EH (cell line): Measurements from ENCODE around the gene PIGQ.

Source experiments
- DNase-seq: peaks from one replicate; pipeline ENCODE4 v3.0.0-alpha.2; 2015; ENCODE audit warnings: low read depth

Gene PIGQ

DNA sequence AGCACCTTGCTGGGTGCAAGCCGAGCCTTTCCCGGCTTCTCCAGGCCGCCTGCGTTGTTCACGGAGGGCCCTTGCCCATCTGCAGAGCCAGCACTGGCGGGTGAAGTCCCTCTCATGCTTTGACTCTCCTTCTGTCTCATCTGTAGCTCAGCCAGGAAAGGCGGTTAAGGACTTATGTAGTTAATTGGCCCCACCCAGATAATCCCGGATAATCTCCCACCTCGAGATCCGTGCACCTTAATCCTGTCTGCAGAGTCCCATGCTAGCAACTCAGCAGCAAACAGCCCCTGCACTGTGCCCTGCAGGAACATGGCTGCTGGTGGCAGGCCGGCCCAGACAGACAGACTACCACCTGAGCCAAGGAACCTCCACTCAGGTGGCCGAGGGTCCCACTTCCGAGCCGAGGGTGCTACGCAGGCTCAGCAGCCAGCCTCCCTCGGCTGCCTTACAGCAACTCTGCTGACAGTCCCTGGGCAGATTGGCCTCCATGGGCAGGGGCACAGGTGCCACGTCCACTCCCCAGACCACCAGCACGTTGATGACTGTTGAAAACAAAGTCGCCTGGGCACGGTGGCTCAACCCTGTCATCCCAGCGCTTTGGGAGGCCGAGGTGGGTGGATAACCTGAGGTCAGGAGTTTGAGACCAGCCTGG is 37.0 kb downstream of the PIGQ start:
- DNase-seq = no peak

DNA sequence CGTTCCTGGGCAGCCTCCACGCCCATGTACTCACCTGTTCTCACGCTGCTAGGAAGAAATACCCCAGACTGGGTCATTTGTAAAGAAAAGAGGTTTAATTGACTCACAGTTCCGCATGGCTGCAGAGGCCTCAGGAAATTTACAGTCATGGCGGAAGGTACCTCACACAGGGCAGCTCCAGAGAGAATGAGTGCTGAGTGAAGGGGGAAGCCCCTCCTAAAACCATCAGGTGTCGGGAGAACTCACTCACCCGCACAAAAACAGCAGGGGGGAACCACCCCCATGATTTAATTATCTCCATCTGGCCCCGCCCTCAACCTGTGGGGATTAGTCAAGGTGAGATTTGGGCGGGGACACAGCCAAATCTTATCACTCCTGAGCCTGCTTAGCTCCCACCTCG is 38.3 kb downstream of the PIGQ start:
- no peak for DNase-seq

DNA sequence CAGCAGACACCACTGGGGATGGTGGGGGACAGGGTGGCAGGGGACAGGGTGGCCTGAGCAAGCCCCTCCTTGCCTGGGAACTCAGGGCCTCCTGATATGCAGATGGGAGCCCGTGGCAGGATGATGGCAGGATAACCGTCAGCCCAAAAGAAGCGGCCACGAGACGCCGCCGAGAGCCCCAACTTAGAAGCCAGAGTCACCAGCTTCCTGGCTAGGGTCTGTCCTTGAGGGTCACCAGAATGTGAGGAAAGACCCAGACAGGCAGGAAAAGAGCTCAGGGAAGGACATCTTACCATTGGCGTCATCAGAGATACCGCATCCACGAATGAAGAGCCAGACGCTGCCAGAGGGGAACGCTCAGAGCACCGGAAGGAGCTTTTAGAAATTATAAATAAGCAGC is 39.5 kb downstream of the PIGQ start:
- no peak for DNase-seq

DNA sequence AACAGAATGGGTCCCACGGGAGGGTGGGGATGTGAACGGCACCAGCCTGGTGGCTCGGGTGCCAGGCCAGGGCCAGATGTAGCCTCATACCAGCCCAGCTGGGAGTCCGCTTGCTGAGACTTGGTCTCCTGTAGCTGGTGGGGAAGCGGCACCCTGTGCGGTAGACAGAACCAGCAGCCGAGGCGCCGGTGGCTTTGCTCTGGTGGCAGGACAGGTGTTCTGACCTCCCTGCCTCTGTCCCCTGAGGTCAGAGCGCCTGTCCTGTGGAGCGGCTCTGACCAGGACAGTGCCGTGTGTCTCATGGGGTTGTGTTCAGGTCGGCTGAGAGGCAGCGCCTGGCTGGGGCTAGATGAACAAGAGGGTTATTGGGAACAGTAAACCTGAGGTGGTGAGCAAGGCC is 40.2 kb downstream of the PIGQ start:
- DNase-seq = no peak

DNA sequence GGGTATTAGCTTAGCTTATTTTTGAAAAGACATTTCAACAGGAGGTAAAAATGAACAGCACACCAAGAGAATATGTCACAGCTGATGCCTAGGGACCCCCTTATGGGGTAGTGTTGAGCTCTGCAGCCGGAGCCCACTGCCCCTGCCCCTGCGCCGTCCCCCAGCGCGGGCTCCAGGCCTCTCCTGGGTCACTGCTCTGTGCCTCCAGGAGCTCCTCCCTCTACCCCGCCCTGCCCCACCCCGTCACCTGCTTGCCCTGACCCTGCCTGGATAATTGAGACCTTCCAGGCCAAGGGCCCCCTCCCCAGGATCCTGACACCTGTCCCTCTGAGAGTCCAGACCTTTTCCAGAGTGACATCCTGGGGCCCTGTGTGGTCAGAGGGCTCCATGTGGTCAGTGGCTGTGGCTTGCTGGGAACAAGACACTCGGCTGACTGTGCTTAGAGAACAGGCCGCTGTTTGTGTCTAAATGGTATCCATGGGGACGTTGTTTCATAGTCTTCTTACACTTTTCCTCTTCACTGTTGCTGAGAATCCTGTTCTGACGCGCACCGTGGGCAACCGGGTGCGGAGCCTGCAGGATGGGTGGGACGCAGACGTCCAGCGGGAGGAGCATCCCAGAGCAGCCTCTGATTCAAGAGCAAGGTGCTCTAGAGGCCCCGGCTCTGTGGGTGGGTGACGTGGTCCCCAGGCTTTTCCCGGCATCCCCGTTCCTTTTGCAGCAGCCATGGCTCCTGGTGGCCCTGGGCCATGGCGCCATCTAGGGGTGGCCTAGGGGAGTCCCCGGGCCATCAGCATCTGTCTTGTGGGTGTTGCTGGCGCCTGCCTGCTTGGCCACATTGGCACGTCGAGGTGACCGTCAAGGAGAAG is 41.0 kb downstream of the PIGQ start:
- DNase-seq = peak; percentile 35

DNA sequence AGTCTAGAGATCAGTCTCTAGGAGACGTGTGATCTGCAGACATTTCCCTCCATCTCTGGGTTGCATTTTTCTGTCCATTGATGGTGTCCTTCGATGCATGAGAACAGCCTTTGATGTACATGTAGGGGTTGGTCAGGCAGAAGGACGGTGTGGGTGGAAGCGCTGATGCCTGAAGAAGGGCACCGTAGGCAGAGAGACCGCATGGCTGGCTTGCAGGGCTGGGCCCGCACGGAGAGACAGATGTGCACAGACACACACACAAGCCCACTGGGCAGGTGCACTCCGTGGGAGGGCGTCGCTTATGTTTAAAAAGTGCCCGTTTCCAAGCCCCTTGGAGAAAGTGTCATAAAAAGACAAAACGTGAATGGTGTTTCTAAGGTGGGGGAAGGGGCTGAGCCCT is 45.4 kb downstream of the PIGQ start:
- DNase-seq = no peak

DNA sequence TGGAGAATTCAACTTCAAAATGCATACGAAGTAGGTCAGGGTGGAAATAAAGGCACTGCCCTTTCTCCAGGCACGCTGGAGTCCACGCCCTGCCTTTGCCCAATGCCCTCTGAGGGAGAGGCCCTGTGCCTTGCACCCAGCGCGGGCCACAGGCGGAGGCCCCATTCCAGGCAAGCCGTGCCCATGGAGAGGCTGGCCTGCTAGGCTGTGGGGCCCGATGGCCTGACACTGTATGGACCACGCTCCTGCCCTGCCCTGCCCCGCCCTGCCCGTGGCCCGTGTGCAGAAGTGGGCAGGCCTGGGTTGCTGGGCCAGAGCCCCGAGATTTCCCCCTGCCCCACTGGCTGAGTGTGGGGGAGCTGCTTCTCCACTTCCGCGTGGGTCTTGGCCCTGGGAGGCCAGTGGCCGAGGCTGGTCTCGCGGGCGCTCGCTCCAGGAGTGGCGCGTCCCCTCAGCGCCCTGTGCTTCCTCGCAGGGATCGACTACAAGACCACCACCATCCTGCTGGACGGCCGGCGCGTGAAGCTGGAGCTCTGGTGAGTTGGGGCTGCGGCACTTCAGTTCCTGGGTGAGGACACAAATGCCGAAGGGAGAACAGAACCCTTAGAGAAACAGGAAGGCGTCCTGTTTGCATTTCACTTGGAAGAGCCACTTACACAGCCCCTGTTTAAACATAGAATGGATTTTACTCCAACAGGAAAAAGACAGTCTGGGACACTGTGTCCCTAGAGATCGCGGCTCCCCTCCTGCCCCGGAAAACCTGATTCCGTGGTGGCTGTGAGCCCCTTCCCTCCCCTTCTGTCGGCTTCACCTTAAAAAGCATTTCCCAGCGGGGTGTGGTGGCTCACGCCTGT is 47.2 kb downstream of the PIGQ start:
- no peak for DNase-seq

DNA sequence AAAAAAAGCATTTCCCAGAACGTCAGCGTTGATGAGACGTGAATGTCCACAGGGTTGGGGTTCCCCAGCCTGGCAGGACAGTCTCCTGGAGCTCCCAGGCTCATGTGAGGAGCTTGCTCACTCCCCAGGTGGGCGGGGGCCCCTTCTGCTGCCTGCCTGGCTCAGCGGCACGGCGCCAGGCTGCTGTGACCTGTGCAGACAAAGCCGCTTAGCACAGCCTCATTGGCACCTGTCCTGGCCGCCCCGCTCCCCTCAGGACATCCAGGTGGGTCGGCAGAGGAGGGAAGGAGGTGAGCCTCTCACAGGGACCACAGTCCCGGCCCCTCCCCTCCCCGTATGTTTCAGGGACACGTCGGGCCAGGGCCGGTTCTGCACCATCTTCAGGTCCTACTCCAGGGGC is 48.1 kb downstream of the PIGQ start:
- no peak for DNase-seq

DNA sequence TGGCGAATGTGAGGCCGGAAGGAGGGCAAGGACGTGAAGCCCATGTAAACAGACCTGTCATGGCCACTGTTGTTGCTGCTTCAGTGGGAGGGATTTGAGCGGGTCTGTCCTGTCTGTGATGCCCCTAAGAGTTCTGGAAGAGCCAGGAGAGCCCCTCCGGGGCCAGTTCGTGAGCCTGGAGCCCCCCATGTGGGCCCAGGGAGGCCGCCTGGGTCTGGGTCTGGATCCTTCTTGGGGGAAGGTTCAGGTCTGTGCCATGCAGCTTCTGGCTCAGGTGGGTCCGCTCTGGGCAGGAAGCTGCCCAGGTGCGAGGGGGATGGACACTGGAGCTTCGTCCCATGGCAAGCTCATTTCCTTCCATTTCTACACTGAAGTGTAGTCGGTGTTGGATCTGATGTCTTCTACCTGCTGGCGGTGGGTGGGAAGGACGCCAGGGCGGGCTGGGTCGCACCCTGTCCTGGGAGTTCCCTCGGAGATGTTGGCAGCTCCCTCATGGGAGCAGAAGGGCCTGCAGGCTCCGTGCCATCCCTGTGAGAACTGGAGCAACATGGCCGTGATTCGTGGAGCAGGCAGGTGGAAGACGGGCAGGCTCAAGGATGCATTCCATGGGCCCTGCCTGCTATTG is 49.8 kb downstream of the PIGQ start:
- DNase-seq = no peak

DNA sequence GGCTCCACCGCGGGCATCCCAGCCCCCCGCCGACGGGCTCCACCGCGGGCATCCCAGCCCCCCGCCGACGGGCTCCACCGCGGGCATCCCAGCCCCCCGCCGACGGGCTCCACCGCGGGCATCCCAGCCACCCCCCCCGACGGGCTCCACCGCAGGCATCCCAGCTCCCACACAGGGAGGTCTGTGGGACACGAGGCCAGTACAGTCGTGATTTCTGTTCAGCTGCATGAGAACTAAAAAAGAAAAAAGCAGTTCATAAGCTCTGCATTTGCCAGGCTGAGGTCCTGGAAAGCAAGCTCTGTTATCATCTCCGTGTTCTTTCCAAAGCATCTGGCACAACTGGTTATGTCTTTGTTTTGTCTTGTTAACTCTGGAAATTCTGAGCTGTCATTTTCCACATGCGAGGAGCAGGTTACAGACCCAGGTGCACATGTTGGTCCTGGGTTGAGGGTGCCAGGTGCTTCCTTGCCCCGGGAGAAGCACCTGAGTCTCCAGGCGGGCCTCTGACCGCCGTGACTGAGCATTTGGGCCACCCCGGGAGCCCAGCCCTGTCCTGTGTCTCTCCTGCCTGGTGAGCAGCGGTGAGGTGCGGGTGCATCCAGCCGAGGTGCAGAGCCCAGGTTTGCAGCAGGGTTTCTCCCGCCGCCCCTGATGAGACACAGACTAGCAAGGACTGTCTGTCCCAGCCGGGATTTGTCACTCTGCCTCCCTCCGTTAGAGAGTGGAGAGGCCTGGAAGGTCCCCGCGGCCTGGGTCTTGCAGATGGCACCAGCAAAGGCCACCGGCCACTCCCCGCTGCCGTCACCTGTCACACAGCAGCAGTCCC is 51.1 kb downstream of the PIGQ start:
- DNase-seq = no peak

DNA sequence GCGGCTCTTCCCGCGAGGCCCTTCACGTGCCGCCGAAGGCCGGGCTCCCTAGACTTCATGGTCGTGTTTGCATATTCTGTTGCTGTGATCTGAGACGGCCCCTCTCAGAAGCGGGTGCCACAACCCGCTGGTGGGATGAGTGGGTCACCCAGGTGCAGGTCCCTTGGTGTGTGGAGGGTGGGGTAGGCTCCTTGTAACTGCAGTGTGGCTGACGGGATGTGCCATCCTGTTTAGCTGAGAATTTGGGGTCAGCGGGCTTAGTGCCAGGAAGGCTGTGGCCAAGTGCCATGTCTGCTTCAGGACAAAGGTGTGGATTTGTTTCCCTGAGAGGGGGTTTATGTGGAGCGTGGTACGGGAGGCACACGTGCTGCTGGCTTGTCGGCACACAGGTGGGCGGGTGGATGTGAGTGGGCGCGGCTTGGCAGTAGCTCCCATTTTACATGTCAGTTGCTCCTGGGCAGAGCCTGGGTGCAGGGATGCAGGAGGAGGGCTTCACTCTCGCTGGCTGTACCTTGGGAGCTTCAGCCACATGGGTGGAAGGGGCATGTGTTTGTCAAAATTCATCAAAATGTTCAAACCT is 51.8 kb downstream of the PIGQ start:
- DNase-seq = no peak

DNA sequence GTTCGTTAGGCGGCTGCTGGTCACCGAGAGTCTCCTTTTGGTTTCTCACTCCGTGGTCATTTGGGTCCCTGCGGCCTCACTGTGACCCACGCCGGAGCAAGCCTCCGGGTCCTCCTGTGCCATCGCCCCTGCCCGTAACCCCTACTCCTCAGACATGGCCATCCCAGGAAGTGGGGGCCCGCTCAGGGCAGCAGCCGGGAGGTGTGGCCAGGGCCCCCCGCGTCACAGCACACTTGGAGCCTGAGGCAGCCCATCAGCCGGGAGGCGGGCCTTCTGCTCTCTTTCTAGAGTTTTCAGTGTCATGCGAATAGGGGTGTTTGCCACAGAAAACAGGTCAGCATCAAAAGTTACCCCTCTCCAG is 53.1 kb downstream of the PIGQ start:
- peak; percentile 42 for DNase-seq

DNA sequence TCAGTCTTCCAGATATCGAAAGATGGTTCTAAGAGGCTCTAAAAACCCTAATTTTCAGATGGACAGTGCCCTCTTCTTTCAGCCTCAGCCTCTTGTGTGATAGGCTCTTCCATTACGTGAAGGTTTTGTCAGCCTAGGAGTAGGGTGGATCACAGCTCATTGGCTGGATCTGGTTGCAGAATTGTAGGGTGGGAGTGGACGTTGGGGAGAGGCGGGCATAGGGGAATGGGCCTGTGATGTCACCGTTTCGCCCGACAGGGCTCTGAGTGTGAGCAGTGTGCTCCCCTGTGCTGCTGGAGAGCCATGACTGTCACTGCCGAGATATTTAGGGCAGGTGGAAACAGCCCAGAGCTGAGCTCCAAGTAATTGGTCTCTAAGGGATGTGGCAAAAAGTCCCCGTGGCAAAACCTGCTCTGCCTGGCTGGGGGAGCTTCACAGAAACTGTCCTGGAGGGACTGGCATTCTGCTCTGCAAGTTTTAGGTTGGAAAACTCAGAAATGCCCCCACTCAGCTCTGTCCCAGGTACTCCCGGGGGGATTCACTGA is 54.8 kb downstream of the PIGQ start:
- no peak for DNase-seq

DNA sequence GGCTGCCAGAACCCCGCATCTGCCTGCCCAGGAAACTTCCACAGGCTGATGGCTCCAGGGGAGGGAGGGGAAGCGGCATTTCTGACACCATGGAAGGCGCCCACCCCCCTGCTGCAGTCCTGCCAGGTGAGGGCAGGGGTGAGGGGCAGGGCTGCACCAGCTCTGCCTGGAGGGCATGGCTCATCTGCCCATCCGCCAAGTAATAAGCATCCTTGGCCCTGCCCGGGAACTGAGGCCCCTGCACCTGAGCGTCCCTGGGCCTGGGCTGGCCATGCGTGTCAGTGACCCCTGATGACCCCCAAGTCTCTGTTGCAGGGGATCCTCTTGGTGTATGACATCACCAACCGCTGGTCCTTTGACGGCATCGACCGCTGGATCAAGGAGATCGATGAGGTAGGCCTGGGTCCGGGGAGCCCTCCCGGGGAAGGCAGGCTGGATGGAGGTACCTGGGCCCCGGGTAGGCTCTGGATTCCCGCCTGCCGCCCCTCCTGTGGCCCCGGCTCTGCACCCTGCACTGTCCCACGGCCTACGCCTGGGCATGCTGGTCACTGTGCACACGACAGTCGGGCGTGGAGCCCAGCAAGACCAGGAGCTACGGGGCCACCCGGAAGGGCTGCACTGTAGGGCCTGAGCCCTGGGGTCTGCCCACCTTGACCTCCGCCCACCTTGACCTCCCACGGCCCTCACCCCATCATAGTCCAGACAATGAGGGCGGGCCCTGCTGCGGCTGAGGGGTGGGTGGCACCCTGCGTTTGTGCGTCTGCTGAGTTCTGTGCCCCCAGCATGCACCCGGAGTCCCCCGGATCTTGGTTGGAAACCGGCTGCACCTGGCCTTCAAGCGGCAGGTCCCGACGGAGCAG is 55.6 kb downstream of the PIGQ start:
- no peak for DNase-seq

DNA sequence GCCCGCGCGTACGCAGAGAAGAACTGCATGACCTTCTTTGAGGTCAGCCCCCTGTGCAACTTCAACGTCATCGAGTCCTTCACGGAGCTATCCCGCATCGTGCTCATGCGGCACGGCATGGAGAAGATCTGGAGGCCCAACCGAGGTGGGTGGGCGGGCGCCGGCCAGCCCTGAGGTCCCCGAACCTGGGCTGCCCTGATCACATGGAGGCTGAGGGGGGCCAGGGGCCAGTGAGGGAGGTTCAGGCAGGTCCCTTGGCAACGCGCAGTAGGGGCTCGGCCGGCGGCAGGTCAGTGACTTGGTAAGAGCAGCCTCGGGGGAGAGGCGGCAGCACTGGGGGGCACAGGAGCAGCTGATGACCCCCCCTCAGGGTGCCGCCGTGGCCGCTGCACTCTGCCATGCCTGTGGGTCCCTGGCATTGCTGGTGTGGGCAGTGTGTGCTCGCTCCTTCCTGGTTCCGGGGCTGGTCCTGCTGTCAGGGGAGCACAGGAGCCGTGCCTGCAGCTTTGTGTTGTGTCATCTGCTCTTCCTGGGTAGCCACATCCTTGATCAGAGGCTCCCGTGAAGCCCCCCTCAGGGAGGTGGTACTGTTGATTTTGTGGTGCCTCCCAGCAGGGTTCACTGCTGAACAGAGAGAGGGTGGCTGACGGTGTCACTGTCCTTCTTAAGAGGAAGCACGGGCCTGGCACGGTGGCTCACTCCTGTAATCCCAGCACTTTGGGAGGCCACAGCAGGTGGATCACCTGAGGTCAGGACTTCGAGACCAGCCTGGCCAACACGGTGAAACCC is 56.4 kb downstream of the PIGQ start:
- DNase-seq = no peak

DNA sequence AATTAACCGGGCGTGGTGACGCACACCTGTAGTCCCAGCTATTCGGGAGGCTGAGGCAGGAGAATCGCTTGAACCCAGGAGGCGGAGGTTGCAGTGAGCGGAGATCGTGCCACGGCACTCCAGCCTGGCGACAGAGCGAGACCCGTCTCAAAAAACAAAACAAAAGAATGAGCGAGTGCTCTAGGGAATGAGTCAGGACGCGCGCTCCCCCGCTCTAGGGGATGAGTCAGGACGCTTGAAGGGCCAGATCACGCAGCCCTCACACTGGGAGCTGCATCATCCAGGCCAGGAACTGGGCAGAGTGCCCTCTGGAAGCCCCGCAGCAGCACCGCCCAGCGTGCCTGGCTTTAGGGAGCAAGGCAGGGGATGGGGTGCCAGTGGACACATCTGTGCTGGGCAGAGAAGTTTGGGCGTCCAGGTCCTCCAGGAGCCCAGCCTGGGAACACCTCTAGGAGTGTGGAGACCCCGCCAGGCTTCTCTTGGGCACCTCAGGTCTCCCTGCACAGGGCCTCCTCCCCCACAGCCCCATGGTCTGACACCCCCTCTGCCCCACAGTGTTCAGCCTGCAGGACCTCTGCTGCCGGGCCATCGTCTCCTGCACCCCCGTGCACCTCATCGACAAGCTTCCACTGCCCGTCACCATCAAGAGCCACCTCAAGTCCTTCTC is 57.2 kb downstream of the PIGQ start:
- peak; percentile 98 for DNase-seq

DNA sequence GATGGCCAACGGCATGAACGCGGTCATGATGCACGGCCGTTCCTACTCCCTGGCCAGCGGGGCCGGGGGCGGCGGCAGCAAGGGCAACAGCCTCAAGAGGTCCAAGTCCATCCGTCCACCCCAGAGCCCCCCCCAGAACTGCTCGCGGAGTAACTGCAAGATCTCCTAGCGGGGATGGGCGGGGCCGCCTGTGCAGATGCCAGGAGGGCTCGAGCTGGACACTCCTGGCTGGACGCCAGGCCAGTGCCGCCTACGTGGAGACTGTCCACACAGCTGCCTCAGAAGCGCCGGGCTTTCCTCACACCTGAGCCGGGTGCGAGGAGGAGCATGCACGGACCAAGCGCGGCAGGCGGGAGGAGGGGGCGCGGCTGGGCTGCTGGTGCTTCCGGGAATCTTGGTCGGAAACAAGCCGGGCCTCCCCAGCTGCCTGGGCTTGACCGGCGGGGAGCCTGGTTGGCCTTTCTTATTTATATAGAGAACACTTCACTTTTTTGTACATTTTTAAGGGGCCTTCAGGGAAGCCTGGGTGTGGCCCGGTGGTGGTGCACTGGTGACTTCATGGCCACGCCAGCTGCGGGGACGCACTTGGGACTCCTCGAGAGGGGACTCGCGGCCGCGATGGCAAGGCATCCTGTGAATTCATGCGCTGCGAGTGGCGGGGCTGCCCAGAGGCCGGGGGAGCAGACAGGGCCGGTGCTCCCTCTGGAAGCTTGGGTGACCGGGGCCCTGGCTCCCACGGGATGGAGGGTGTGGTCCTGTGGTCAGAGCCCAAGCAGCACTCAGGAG is 57.9 kb downstream of the PIGQ start:
- no peak for DNase-seq
